Measurements from ENCODE around the gene ACO2. TPM values are rescaled to one million over a fixed set of nuclear protein-coding genes. Genes with fewer than 3 reads are reported as not detected.
"Not testable (repeated sequence)": the region's sequence is repeated elsewhere in the genome, so short reads cannot be mapped to it uniquely, and the experiment has no call there.

The ACO2 gene
- total RNA-seq, 4 donors from 2014 or later, result 83.7 to 90.4 (median 87.0) TPM

DNA sequence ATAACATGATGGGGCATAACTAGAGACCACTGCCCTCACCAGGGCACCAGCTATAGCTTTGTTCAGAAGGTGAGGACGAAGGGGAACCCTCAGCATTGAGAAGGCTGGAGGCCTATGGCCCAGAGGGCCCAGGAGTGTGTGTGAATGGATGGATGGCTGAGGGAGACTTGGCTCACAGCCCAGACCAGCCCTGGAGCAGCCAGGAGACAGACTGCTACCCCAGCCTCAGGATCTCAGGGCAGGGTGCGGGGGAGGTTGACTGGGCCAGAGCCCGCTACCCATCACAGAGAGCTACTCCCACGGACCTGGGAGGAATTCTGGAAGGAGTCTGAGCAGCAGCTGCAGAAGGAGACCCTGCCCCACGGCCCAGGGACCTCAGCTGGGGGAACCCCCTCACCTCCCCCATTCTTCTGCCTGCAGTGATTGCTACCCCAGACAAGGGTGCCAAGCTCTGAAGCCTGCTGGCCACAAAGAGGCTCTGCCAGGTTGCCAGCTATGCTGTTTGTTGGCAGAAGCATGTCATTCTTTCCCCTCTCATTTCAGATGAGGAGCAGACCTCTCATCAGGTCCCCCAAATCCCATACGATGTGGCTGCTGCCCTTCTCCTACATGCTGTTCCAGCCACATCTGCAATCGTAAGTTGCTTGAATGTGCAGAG is 86.5 kb downstream of the ACO2 start:
- Histone ChIP-seq H3K4me3 (no peak overlapping the region), H3K4me1 (peaks cover 0 to 25% (median 6%) of the 10 kb centered on the region in 3 donors), H3K27ac (no peak overlapping the region), H3K27me3 (peaks cover 0 to 16% (median 0%) of the 10 kb centered on the region in 4 donors), H3K9me3 (no peaks in the 10 kb centered on the region), H3K36me3 (no peaks in the 10 kb centered on the region)
- DNase-seq, result no peak
- 80 to 89% methylated on average over 3 of the region's 7 CpGs for WGBS, 2 donors
- intact Hi-C loops (cut with DNase I), result no loop called here
- no peak for TF ChIP-seq CTCF (IDR thresholded peaks at IDR 0.05)
- no peak for TF ChIP-seq POLR2A (IDR thresholded peaks at IDR 0.05)

DNA sequence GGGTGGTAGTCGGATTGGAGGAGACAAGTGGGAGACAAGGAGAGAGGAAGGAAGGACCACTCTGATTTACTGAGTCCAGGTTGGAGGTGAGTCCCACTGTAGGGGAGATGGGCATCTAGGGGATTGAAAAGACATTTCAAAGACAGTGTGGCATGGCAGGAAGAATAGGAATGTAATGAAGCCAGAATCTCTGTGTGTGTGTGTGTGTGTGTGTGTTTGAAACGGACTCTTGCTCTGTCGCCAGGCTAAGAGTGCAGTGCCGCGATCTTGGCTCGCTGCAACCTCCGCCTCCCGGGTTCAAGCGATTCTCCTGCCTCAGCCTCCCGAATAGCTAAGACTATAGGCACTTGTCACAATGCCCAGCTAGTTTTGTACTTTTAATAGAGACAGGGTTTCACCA is 87.6 kb downstream of the ACO2 start:
- TF ChIP-seq CTCF (IDR thresholded peaks at IDR 0.05), result no peak
- TF ChIP-seq POLR2A (IDR thresholded peaks at IDR 0.05), result no peak
- Histone ChIP-seq H3K4me1 (peaks cover 1 to 29% (median 6%) of the 10 kb centered on the region in 3 donors), H3K36me3 (no peaks in the 10 kb centered on the region), H3K9me3 (no peaks in the 10 kb centered on the region), H3K27me3 (peaks cover 0 to 27% (median 0%) of the 10 kb centered on the region in 4 donors), H3K4me3 (no peak overlapping the region), H3K27ac (peak overlapping the region in 2 of 4 donors; percentile 67 to 76)
- WGBS, 2 donors, result 74 to 81% methylated on average over 7 to 10 of the region's 10 CpGs
- no peak for DNase-seq
- intact Hi-C loops (cut with DNase I), result no loop called here

DNA sequence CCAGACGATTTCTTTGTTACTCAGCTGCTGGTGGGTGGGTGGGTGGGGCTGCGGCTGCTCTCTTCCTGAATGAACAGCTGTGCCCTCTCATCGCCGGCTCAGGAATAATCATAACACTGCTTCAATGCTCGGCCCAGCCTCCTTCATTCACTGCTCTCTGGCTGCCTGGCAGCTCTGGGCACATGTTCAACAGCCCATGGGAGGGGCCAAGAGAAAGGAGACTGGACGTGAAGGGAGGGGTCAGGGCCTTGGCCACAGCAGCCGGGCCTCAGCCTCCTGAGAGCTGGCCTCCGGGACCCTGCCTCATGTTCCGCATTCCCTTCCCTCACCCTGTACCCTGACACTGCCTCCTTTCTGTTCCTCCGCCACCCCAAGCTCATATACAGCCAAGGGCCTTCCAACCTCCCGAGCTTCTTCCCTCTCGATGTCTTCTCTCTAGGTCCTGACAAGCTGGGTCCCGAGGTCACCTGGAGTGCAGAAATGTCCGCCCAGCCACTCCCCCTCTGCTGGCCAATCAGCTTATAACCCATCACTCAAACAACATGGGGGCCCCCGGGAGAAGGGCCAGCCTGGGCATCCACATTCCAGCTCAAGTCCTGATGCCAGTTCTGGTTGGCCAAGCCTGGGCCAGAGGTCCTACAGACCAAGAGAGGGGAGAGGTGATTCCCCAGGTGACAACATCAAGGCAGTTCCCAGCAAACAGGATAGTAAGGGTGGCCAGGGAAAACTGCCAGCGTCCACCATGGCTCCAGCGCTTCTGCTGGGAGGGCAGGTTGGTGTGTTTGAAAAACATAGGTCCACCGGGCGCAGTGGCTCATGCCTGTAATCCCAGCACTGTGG is 88.7 kb downstream of the ACO2 start:
- Histone ChIP-seq H3K4me1 (peaks cover 3 to 39% (median 6%) of the 10 kb centered on the region in 3 donors), H3K36me3 (no peaks in the 10 kb centered on the region), H3K9me3 (no peaks in the 10 kb centered on the region), H3K4me3 (peak overlapping the region in 1 of 4 donors; percentile 22), H3K27ac (peak overlapping the region; percentile 12 to 76 (median 64)), H3K27me3 (peaks cover 0 to 38% (median 0%) of the 10 kb centered on the region in 4 donors)
- no peak for TF ChIP-seq POLR2A (IDR thresholded peaks at IDR 0.05)
- TF ChIP-seq CTCF (IDR thresholded peaks at IDR 0.05), result no peak
- WGBS, 2 donors, result 45 to 65% methylated on average over 9 to 12 of the region's 19 CpGs
- intact Hi-C loops (cut with DNase I), result no loop called here
- DNase-seq, result no peak

GRCh38 chr22:41558241-41558630 is 89.3 kb downstream of the ACO2 start:
- H3K9me3 ChIP-seq, result not testable (repeated sequence)
- H3K27ac ChIP-seq, result peak overlapping the region; percentile 12 to 76 (median 64)

DNA sequence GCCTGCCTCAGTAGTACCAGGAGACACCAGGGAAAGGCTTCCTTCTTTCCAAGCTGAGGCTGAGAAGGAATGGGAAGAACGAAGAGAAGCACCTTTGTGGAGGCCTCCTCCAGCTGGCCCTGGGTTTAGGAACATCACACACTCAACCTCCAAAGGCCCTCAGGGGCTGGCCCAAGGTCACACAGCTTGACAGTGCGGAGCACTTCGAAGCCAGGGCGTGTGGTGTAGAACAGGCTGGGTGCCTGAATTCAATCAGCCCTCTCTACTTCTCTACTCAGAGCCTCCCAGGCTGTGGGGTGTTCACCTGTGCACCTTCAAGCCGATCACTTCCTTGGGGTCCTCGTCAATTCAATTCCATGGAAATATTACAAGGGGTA is 91.2 kb downstream of the ACO2 start:
- no peak for DNase-seq
- 58 to 69% methylated on average over 4 to 6 of the region's 6 CpGs for WGBS, 2 donors
- Histone ChIP-seq H3K4me1 (peaks cover 3 to 53% (median 13%) of the 10 kb centered on the region in 3 donors), H3K27me3 (peaks cover 0 to 46% (median 0%) of the 10 kb centered on the region in 4 donors), H3K9me3 (no peaks in the 10 kb centered on the region), H3K36me3 (no peaks in the 10 kb centered on the region), H3K4me3 (peak overlapping the region in 1 of 4 donors; percentile 57), H3K27ac (peak overlapping the region; percentile 19 to 91 (median 70))
- TF ChIP-seq POLR2A (IDR thresholded peaks at IDR 0.05), result no peak
- intact Hi-C loops (cut with DNase I), result no loop called here

More at GRCh38 chr22:41558241-41558630, 89.3 kb downstream of the ACO2 start:
- Histone ChIP-seq H3K4me1 (peaks cover 3 to 46% (median 10%) of the 10 kb centered on the region in 3 donors), H3K27me3 (peaks cover 0 to 44% (median 0%) of the 10 kb centered on the region in 4 donors)
- DNase-seq; H3K4me3 ChIP-seq; intact Hi-C loops (cut with DNase I); H3K36me3 ChIP-seq: not testable (repeated sequence)
- WGBS, 2 donors, result 84% methylated on average over 10 to 11 of the region's 13 CpGs

DNA sequence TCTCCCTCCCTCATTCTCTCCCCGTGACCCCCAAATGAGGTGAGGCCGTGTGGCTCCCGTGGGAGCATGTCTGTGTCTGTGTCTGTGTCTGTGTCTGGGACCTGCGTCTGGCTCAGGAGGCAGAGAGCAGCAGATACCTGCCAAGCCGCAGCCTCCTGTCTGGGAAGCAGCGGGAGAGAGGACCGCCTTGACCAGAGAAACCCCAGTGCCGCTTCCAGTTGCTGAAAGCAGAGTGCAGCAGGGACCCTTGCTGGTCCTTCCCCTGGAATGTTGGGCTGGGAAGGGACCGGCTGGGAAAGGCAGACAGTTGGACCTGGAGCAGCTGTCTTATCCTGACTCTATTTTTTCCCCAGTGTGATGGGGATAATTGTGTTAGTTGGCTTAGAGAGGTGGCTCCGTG is 92.4 kb downstream of the ACO2 start:
- H3K4me3 ChIP-seq, result peak overlapping the region in 3 of 4 donors; percentile 31 to 57 (median 37)
- H3K9me3 ChIP-seq, result no peaks in the 10 kb centered on the region
- 55 to 56% methylated on average over 2 to 6 of the region's 10 CpGs for WGBS, 2 donors
- peaks cover 0 to 46% (median 0%) of the 10 kb centered on the region in 4 donors for H3K27me3 ChIP-seq
- TF ChIP-seq POLR2A (IDR thresholded peaks at IDR 0.05), result no peak
- TF ChIP-seq CTCF (IDR thresholded peaks at IDR 0.05), result no peak
- DNase-seq, result no peak
- peak overlapping the region; percentile 56 to 91 (median 70) for H3K27ac ChIP-seq
- H3K4me1 ChIP-seq, result peaks cover 3 to 62% (median 13%) of the 10 kb centered on the region in 3 donors
- intact Hi-C loops (cut with DNase I), result no loop called here
- no peaks in the 10 kb centered on the region for H3K36me3 ChIP-seq

All from esophagus squamous epithelium (tissue), 5 donors.